Endothelial cell of umbilical vein (primary cell): ENCODE measurements around the gene ST6GALNAC3. TPM values are rescaled to one million over a fixed set of nuclear protein-coding genes. Genes with fewer than 3 reads are reported as not detected.

Source experiments
- BruUV-seq: library from RNA; stranded (reverse); fragments of 400-500 nt; replicated peaks from 2 replicates; lab custom pipeline; 2021; lab: Mats Ljungman, UMichigan
- CTCF ChIA-PET: fragments of 300-600, 350-600 bp; sonication (Branson Sonifier 250); formaldehyde crosslinking; loops from one replicate; lab custom pipeline; 2021; ENCODE audit warnings: antibody characterized with exemption, inconsistent platforms; lab: Charles Lee
- POLR2A ChIA-PET: fragments of 300-600, 350-600 bp; sonication (Branson Sonifier 250); formaldehyde crosslinking; loops from one replicate; lab custom pipeline; 2021; ENCODE audit warnings: antibody characterized with exemption, inconsistent platforms; lab: Charles Lee
- DNase-seq: peaks from one replicate; pipeline ENCODE4 v3.0.0-alpha.2; 2011; ENCODE audit warnings: low read depth, low spot score
- FAIRE-seq: peaks from 2 replicates; lab custom pipeline; 2011; peaks lifted over from hg19 to GRCh38; lab: Jason Lieb, UNC
- H2AFZ ChIP-seq: 2 replicates; pipeline ENCODE4 v1.6.0; 2012; ENCODE audit warnings: low read depth, low read length, control low read depth, inconsistent platforms
- H3K27ac ChIP-seq: 2 replicates; pipeline ENCODE4 v1.5.1; 2011; ENCODE audit warnings: low read depth, mild to moderate bottlenecking, control low read depth, low read length, moderate library complexity; ENCODE audit not compliant: insufficient read depth
- H3K27me3 ChIP-seq, 2 experiments: 2 replicates each; pipeline versions ENCODE4 v1.6.0 to v1.6.1; 2011; ENCODE audit warnings: low read length in 2 of 2, mixed read lengths in 1 of 2; ENCODE audit not compliant: control insufficient read depth in 2 of 2, insufficient read depth in 2 of 2
- H3K36me3 ChIP-seq, 2 experiments: 2 replicates in 1 of 2; 3 replicates in 1 of 2; pipeline ENCODE4 v1.5.1; 2011; ENCODE audit warnings: low read length in 2 of 2, mild to moderate bottlenecking in 1 of 2, moderate library complexity in 1 of 2; ENCODE audit not compliant: control insufficient read depth in 2 of 2, insufficient read depth in 2 of 2; ENCODE audit errors: extremely low read depth in 1 of 2
- H3K4me1 ChIP-seq: 3 replicates; pipeline ENCODE4 v1.5.1; 2011; ENCODE audit warnings: mild to moderate bottlenecking, low read length; ENCODE audit not compliant: control insufficient read depth, insufficient read depth; ENCODE audit errors: extremely low read depth
- H3K4me2 ChIP-seq: 2 replicates; pipeline ENCODE4 v1.6.1; 2011; ENCODE audit warnings: low read length, control low read depth, mixed read lengths; ENCODE audit not compliant: insufficient read depth
- H3K4me3 ChIP-seq, 3 experiments: fragments of 200-600 bp in 1 of 3; sonication (generic), shearing (Covaris generic) in 1 of 3; replicated peaks in 1 of 3; 2 replicates each; pipeline ENCODE4 v1.5.1; 2011 to 2016; ENCODE audit warnings: control low read depth in 3 of 3, low read length in 3 of 3, mild to moderate bottlenecking in 2 of 3, inconsistent platforms in 1 of 3, low read depth in 1 of 3, moderate library complexity in 1 of 3; ENCODE audit not compliant: insufficient read depth in 1 of 3
- H3K79me2 ChIP-seq: 2 replicates; pipeline ENCODE4 v1.6.0; 2012; ENCODE audit warnings: low read length, inconsistent platforms; ENCODE audit not compliant: control insufficient read depth, insufficient read depth
- H3K9ac ChIP-seq: replicated peaks from 2 replicates; pipeline ENCODE3; 2011; ENCODE audit warnings: low read length, control low read depth; ENCODE audit not compliant: insufficient read depth; ENCODE audit errors: extremely low read depth
- H3K9me1 ChIP-seq: replicated peaks from 3 replicates; pipeline ENCODE4 v1.6.0; 2011; ENCODE audit warnings: mild to moderate bottlenecking, low read length; ENCODE audit not compliant: control insufficient read depth, insufficient read depth; ENCODE audit errors: extremely low read depth
- H3K9me3 ChIP-seq: replicated peaks from 2 replicates; pipeline ENCODE4 v1.5.1; 2012; ENCODE audit warnings: low read length, inconsistent platforms; ENCODE audit not compliant: control insufficient read depth, insufficient read depth
- H4K20me1 ChIP-seq: replicated peaks from 2 replicates; pipeline ENCODE3; 2011; ENCODE audit warnings: mild to moderate bottlenecking, low read length; ENCODE audit not compliant: control insufficient read depth, insufficient read depth; ENCODE audit errors: extremely low read depth
- CTCF ChIP-seq, 2 donors: IDR thresholded peaks; 1 replicate in 1 of 2; 2 replicates in 1 of 2; pipeline ENCODE4 v1.5.1; 2011; ENCODE audit warnings: low read length in 2 of 2, mild to moderate bottlenecking in 2 of 2, moderate library complexity in 2 of 2, control low read depth in 1 of 2, inconsistent platforms in 1 of 2, low read depth in 1 of 2; ENCODE audit not compliant: insufficient read depth in 1 of 2; ENCODE audit errors: extremely low read depth in 1 of 2
- FOS ChIP-seq: IDR thresholded peaks from 2 replicates; pipeline ENCODE4 v1.6.1; 2011; ENCODE audit warnings: mild to moderate bottlenecking, low read length, moderate library complexity, borderline replicate concordance; ENCODE audit not compliant: insufficient read depth
- GATA2 ChIP-seq: IDR thresholded peaks from 2 replicates; pipeline ENCODE4 v1.7.0; 2011; ENCODE audit warnings: low read depth, mild to moderate bottlenecking, moderate library complexity, mixed read lengths, low read length; ENCODE audit not compliant: insufficient read length, insufficient read depth
- JUN ChIP-seq: IDR thresholded peaks from 2 replicates; pipeline ENCODE4 v1.6.1; 2011; ENCODE audit warnings: borderline replicate concordance, low read depth; ENCODE audit not compliant: insufficient read length, insufficient read depth
- dilution Hi-C: fragments of 300-500 bp; cut with MboI; formaldehyde crosslinking; loops from one replicate; pipeline ENCODE4 v1.15.0; 2019; ENCODE audit warnings: low sequenced_read_pairs; ENCODE audit not compliant: extremely low pct_ligation_motif_present
- intact Hi-C: fragments of 100-400 bp; cut with micrococcal nuclease; formaldehyde crosslinking; loops from one replicate; pipeline ENCODE4 v1.10.0; 2022
- polyA plus RNA-seq, 4 experiments: library from polyadenylated mRNA; depleted of rRNA in 3 of 4; stranded (reverse) in 3 of 4; unstranded in 1 of 4; fragments of >200 nt; gene quantifications; 2 replicates each; pipeline versions ENCODE4 v1.2.1 to v1.2.3, GENCODE V29; 2011 to 2012; ENCODE audit warnings: missing spikeins in 1 of 4
- total RNA-seq: library from RNA; stranded (reverse); gene quantifications from 2 replicates; pipeline ENCODE4 v1.2.3, GENCODE V29; 2021

The ST6GALNAC3 gene
- total and polyA plus RNA-seq, 2 donors (not counting 3 experiments of a cell fraction or from before 2014, with no cell fraction given) = 7.6 to 48.3 TPM

GRCh38 chr1:76068542-76068941 is 6.0 kb upstream of the ST6GALNAC3 start:
- H2AFZ ChIP-seq = no peak overlapping the region
- TF ChIP-seq JUN (peak; percentile 92), FOS (peak; percentile 82), CTCF (IDR thresholded peaks at IDR 0.05; ENCODE audit: extremely low read depth in 1 of 2, insufficient read depth in 1 of 2, low read depth in 1 of 2, low read length in 2 of 2) (no peak), GATA2 (peak; percentile 36)
- intact Hi-C loops = loop anchor here (5.0 kb wide), 1 partner anchor 281 kb away; the partner anchor contains the start of gene RABGGTB

More at GRCh38 chr1:76068542-76068941, 6.0 kb upstream of the ST6GALNAC3 start:
- Histone ChIP-seq H3K4me1 (peaks cover 33% of the 10 kb centered on the region), H3K4me3 (no peak overlapping the region), H3K4me2 (peak overlapping the region; percentile 54), H3K27me3 (no peaks in the 10 kb centered on the region), H4K20me1 (no peaks in the 10 kb centered on the region), H3K9ac (no peak overlapping the region), H3K9me1 (no peaks in the 10 kb centered on the region), H3K36me3 (no peaks in the 10 kb centered on the region), H3K27ac (peak overlapping the region; percentile 53), H3K9me3 (no peaks in the 10 kb centered on the region), H3K79me2 (no peaks in the 10 kb centered on the region)
- FAIRE-seq = peak; percentile 74
- CTCF ChIA-PET = interaction anchor here (0.9 to 1.0 kb wide), 3 partner anchors 8 to 34 kb away, joined by 3 read pairs; no protein-coding TSS in a partner anchor
- POLR2A ChIA-PET = no interaction called here
- peak; percentile 87 for DNase-seq
- BruUV-seq = no TSS peak
- dilution Hi-C loops = no loop called here
